HG03575 (cell line): ENCODE results near the gene TBCD.

Experiments
- ATAC-seq: cut with Tn5 transposase; IDR thresholded peaks from one replicate; pipeline ENCODE4 v1.9.1; 2021; ENCODE audit not compliant: unreplicated experiment, insufficient number of reproducible peaks, low FRiP score; ENCODE audit errors: extremely low read depth

The TBCD gene

GRCh38 chr17:82874011-82874835, 122.4 kb downstream of the TBCD start:
- ATAC-seq: no peak

GRCh38 chr17:82875407-82875856, 123.6 kb downstream of the TBCD start:
- ATAC-seq: no peak

- ATAC-seq: no peak
These were observed 124.3 kb downstream of the TBCD start for GRCh38 chr17:82876149-82876548.

- ATAC-seq: no peak
These were observed 124.9 kb downstream of the TBCD start for GRCh38 chr17:82876602-82877379.

GRCh38 chr17:82878527-82878926, 126.7 kb downstream of the TBCD start:
- no peak for ATAC-seq

- no peak for ATAC-seq
These were observed 127.4 kb downstream of the TBCD start for GRCh38 chr17:82879241-82879640.

GRCh38 chr17:82880620-82881323, 128.9 kb downstream of the TBCD start:
- ATAC-seq: no peak

- no peak for ATAC-seq
These were observed 129.5 kb downstream of the TBCD start for GRCh38 chr17:82881324-82881823.

- no peak for ATAC-seq
These were observed 130.2 kb downstream of the TBCD start for GRCh38 chr17:82881900-82882714.

- no peak for ATAC-seq
These were observed 131.0 kb downstream of the TBCD start for GRCh38 chr17:82882715-82883418.

- no peak for ATAC-seq
These were observed 131.7 kb downstream of the TBCD start for GRCh38 chr17:82883419-82884031.

- ATAC-seq: no peak
These were observed 132.6 kb downstream of the TBCD start for GRCh38 chr17:82884341-82884969.

GRCh38 chr17:82884970-82885353, 133.1 kb downstream of the TBCD start:
- ATAC-seq: no peak

- ATAC-seq: no peak
These were observed 135.6 kb downstream of the TBCD start for GRCh38 chr17:82887255-82888164.

GRCh38 chr17:82888583-82889495, 137.0 kb downstream of the TBCD start:
- ATAC-seq: no peak
